ENCODE results near the gene DNAJC4.

Gene DNAJC4, protein sequence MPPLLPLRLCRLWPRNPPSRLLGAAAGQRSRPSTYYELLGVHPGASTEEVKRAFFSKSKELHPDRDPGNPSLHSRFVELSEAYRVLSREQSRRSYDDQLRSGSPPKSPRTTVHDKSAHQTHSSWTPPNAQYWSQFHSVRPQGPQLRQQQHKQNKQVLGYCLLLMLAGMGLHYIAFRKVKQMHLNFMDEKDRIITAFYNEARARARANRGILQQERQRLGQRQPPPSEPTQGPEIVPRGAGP

DNA sequence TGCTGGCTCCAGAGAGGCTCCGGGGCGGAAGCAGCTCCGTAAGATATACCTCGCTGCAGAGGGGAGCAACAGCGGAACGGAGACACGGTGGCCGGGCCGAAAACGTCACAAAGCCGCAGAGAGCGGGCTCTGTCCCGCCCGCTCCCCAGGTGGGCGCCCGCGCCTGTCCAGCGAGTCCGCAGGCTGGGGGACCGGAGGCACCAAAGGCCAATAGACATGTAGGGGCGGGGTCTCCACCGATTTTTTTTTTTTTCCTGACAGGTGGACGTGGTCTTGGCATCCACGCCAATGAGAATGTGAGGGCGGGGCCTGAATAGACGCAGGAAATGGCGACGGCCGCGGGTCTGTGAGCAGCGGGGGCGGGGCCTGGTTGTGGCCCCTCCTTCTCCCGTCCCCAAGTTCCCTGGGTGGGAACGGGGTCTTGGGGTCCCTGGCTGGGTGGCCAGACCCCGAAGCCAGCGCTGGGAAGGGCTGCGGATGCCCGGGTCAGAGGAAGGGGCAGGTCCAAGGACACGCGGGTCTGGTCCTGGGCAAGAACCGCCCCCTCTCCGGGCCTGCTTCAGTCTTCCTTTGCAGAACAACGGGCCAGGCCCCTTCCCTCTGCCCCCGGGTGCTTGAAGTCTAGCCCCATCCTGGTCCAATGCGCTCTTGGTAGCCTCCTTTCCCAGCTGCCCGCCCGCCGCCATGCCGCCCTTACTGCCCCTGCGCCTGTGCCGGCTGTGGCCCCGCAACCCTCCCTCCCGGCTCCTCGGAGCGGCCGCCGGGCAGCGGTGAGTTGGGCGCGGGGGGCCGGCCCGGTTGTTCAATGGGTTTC, at the start of gene DNAJC4:
DNAJC4 (plus strand) TSS at position 378 of the 814 bp plus-strand sequence; CDS start at position 685, 307 bp downstream.
- no peak for DNase-seq (ENCODE audit: low read depth)

DNA sequence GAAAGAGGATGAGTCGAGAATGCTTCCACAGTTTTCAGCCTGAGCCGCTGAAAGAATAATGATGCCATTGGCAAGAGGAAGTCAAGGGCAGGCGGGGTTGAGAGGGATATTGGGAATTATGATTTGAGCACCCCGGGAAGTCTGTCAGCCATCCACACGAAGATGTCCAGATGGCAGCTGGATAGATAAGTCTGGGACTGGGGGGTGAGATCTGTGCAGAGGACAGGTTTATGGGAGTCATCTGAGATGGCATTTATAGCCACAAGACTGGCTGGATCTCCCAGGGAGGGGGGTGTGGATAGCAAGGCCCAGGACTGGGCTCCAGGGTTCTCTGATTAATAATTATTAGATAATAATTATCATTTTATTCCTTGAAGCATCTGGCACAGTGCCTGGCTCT, 49.5 kb upstream of the DNAJC4 start:
- no peak for DNase-seq (ENCODE audit: low read depth)

DNA sequence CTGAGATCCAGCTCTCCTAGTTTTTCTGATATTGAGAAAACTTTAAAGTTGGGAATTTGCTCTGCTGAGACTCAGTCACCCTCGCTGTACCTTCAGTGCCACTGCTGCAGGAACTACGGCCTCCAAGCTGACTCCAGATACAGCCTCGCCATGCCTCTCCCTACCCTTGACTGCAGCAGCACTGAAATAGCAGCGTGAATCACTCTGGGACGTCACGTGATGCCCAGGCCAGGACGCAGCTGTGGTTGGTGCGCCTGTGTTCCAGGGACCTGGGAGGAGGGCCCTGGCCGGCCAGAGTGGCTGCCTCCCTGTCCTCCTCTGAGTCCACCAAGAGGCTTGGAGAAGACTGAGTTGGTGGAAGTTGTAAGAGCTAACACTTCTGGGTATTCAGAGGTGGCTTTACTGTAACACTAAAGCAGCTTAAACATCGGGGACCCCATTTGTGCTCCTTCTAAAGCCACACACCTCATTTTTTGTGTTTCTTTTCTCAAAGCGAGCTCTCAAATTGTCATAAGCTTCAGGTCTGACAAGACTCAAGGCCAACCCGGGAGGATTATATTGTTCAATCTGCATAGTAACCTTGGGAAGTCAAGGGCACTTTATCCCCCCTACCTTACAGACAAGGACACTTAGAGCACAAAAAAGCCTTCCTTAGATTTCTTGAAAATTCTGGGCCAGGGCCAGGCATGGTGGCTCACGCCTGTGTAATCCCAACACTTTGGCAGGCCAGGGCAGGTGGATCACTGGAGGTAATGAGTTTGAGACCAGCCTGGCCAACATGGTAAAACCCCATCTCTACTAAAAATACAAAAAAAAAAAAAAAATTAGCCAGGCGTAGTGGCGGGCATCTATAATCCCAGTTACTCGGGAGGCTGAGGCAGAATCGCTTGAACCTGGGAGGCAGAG, 48.6 kb upstream of the DNAJC4 start:
- DNase-seq (ENCODE audit: low read depth): peak; percentile 60

DNA sequence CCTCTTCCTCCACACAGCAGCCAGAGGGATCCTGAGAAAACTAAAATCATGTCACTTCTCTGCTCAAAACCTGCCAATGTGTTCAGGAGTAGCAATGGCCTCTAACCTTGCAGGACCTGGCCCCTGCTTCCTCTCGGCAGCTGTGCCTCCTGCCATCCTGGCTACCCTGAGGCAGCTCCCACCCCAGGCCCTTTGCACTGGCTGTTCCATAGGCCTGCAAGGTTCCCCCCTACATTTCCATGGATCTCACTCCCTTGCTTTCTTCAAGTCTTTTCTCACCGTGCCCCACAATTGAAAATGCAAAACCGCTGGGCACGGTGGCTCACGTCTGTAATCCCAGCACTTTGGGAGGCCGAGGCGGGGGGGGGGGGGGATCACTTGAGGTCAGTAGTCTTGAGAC, 46.5 kb upstream of the DNAJC4 start:
- no peak for DNase-seq (ENCODE audit: low read depth)

DNA sequence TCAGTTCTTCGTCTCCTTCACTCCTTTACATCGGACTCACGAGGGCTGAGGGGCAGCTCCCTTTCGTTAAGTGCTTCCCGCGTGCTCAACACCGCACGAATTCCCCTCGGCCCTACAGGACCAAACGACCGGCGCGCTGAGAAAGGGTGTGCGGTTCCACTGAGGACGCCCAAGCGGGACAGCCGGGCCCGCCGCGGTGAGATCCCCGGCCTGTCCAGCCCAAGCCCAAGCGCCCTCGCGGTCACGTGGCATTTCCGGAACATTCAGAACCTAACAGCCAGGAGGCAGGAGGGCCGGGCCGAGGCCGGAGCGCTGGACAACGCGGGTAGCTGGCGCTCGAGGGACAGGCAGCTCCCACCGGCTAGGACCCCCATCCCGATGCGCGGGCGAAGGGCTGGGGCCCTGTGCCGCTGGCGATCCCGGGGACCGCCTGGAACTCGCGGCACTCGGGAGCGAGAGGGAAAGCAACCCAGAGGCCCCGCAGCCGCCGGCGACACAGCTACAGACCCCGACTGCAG, 45.1 kb upstream of the DNAJC4 start:
- peak; percentile 59 for DNase-seq (ENCODE audit: low read depth)

DNA sequence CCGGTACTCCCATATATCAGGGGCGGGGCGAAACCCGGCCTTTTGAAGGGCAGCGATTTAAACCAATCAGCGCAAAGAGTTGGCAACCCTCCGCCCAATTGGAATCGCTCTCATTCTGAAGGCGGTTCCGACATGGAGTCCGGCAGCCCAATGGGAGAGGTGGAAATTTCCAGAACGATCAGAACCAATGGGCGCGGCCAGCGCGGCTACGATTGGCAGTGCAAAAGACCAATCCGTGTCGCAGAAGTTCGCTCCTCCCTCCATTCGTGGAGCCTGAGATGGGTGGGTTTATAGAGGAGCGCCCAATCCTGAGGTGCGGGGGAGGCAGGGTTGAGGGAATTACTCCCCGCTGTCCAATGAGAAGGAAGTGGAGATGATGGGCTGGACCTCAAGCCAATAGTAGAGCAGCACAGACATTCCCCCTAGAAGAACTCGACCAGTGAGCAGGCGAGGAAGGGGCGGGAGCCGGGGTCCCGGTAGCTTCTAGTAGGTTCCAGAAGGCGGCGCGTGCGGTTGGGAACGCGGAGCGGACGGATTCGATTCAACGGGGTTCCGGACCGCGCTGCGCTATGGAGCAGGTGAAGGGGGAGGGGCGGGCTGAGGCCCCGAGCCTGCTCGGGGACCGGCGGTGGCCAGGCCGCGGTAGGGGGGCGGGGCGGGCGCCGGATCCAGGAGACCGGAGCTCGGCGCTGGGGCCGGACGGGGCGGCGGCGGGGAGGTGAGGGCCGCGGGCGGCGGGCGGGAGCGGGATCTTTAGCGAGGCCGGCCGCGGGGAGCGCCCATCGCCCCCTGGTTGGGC, 44.5 kb upstream of the DNAJC4 start, which contains the start of gene STIP1:
STIP1 (plus strand) TSS at position 479 of the 799 bp plus-strand sequence; CDS start at position 570, 91 bp downstream.
- peak; percentile 100 for DNase-seq (ENCODE audit: low read depth)

DNA sequence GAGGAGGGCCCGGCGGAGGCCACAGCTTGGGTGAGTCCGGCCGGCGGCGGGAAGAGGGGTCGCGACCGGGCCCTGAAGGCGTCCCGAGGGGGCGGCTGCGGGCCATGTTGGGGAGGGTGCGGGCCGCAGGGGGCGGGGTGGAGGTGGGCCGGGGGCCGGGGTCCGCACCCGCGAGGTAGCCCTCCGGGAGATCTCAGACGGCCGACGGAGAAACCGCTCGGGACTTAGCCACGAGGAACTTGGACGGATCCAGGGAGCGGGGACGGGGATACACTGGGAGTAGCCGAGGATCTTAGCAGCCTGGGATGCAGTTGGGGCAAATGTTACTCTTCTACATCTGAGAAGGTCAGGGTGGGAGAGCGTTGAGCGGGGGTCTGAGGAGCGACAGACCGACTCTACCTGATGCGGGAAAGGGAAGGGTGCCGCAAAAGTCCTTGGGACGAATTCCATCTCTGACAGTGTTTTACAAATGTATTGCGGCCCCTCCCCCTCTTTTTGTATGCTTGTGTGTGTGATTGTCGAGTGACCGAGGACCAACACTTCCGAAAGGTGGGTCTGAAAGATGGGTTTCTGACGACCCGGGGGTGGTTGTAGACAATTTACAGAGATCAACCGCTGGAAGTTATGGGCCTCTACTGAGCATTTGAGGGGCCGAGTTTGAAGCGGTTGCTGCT, 43.7 kb upstream of the DNAJC4 start:
- DNase-seq (ENCODE audit: low read depth): no peak

DNA sequence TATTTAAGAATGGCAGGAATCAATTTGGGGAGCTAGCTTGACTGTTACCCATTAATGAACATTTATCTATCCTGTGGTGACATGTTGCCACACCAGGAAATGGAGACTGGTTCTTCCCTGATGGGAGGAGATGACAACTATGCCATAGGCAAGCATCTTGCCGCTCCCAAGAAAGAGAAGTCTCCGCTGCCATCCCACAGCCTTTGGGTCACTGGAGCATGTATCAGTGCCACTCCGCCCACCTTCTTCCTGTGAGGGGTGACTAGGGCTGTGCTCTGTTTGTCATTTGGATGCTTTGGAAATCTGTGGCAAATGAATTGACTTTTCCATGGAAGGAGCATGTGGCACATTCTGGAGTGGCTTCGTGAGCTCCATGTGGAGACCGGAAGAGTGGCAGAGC, 37.9 kb upstream of the DNAJC4 start:
- no peak for DNase-seq (ENCODE audit: low read depth)

DNA sequence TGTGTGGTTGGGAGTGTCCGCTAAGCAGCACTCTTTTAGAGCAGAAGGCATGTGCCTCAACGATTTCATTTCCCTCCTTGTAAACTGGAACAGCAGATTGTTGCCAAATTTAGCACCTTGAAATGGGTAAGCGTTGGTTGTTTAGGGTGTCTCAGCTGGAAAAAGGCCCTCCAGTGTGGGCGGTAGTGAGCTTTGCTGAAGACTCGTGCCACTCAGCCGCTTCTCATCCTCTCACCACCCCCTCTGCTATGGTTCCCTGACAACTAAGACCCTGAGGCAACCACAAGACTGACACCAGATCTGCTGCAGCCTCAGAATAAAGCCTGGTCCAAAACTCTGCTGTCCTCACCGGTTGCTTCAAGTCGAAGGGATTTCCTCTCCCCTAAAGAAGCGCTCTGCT, 33.7 kb upstream of the DNAJC4 start:
- no peak for DNase-seq (ENCODE audit: low read depth)

DNA sequence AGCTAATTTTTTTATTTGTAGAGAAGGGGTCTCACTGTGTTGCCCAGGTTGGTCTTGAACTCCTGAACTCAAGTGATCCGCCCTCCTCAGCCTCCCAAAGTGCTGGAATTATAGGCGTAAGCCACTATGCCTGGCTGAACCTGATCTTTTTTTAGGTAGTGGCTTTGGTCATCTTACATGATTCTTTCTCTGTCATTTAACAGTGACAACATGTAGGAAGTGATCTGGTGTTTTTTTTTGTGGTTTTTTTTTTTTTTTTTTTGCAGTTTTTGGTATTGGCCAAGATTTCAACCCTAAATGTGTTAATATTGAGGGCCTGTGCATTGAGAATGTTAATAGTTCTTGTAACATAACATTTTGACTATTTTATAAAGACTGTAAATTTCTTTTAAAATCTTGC, 31.8 kb upstream of the DNAJC4 start:
- DNase-seq (ENCODE audit: low read depth): no peak

DNA sequence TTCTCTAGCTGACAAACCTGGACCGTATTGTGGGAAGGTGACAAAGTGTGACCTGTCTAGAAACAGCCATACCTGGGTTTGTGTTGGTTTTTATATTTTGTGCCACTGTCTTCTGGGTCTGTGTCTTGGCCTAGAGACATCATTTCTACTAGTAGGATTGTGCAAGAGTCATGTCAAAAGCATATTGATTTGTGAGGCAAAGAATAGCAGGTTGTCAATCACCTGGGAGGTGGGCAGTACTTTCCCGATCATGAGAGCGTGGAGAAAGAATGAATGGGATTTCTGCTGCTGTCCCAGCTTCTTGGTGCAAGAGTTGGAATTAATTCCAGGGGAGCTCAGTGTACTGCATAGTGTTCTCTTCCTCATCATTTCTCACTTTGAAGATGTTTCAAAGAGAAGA, 28.8 kb upstream of the DNAJC4 start:
- no peak for DNase-seq (ENCODE audit: low read depth)

DNA sequence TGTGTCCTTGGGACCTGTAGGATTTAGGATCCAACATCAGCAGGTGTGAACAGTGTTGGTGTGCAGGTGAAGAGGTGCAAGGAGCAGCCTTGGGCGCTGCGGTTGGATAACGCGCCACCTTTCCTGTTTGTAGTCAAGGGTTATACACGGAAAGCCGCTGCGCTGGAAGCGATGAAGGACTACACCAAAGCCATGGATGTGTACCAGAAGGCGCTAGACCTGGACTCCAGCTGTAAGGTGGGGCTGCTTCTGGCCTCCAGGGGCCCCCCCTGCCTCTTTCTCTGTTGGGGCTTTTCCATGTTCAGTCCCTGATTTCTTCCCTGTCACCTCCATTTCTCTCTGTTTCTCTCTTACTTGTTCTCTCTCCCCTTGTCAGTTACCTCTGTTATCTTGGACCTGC, 27.4 kb upstream of the DNAJC4 start:
- DNase-seq (ENCODE audit: low read depth): no peak

DNA sequence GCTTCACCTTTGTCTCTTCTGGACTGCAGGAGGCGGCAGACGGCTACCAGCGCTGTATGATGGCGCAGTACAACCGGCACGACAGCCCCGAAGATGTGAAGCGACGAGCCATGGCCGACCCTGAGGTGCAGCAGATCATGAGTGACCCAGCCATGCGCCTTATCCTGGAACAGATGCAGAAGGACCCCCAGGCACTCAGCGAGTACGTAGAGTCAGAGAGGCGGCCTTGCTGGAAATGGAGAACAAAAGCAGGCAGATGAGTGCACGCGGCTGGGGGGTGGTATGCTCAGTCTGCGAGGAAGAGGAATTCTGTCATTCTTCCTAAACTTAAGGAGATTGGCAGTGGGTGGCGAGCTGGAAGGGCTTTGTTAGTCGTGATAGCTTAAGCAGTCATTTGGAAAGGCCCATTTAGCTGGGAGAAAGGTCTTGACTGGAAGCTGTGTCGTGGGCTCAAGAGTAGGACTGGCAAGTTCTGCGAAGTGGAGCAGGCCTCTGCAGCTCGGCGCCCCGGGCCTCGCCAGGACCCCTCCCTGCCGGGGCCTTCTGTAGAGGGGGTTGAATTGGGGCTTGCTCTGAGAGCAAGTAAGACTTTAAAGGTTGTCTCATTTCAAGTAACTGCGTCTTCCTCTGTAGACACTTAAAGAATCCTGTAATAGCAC, 26.8 kb upstream of the DNAJC4 start:
- no peak for DNase-seq (ENCODE audit: low read depth)

DNA sequence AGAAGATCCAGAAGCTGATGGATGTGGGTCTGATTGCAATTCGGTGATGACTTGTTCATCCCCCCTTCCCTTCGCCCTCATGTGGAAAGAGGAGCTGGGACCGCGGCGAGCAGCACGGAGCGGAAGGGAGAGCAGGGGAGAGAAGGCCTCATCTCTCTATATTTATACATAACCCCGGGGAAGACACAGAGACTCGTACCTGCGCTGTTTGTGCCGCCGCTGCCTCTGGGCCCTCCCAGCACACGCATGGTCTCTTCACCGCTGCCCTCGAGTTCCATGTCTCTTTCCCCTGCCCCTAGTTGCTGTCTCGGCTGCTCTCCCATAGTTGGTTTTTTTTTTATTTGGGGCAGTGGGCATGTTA, 26.3 kb upstream of the DNAJC4 start:
- DNase-seq (ENCODE audit: low read depth): no peak

DNA sequence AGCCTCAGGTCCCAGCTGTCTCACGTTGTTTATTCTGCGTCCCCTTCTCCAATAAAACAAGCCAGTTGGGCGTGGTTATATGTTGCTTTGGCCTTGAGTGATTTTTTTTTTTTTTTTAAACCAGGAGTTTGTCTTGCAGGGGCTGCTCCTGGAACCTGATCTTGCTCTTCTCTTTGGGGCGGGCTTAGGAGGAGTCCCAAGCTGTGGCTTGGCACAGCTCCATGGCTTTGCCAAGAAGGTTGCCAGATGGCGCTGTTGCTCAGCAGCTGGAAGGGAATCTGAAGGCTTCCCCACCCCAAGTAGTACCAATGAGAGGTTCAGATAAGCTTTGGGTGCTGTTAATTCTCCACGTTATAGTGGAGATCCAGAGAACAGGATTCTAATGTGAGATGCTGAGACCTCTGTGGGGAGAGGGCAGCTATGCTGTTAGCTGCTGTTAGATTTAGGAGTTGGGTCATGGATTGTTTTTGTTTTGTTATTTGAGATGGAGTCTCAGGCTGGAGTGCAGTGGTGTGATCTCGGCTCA, 25.8 kb upstream of the DNAJC4 start:
- DNase-seq (ENCODE audit: low read depth): peak; percentile 68

DNA sequence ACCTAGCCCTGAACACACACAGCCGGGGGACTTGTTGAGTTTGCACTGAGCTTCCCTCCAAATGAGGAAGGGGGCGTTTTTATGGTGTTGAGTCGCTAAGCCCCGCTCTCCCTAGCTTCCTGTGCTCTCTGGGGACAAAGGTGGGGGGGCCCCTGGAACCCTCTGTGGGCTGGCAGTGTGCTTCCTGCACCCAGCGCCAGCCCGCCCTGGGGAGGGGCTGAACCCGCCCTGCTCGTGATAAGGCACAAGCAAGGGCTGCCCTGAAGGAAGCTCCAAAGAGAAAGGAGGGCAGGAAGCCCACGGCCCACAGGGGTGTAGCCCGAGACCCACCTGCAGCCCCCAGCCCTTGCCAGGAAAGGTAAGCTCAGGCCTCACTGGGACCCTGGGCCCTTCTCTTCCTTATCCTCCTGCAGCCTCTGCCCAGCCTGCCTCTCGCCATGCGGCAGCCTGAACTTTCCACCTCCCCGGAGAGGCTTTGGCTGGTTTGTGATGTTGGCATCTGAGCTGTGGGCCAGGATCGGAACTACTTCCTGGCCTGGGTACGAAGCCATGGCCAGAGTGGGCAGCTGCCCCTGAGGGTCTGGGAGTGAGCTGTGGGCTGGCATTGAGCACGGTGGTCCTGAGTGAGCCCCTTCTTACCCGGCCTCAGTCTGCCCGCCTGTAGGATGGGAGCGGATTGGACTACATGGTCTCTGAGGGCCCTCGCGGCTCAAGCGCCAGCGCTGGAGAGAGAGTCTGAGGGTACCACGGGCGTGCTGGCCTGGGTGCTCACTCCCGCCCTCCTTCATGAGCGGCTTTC, 23.7 kb upstream of the DNAJC4 start, which contains the start of gene FERMT3:
FERMT3 (plus strand) TSS at position 265 of the 799 bp plus-strand sequence. CDS start 644 bp downstream, outside the sequence.
- no peak for DNase-seq (ENCODE audit: low read depth)

DNA sequence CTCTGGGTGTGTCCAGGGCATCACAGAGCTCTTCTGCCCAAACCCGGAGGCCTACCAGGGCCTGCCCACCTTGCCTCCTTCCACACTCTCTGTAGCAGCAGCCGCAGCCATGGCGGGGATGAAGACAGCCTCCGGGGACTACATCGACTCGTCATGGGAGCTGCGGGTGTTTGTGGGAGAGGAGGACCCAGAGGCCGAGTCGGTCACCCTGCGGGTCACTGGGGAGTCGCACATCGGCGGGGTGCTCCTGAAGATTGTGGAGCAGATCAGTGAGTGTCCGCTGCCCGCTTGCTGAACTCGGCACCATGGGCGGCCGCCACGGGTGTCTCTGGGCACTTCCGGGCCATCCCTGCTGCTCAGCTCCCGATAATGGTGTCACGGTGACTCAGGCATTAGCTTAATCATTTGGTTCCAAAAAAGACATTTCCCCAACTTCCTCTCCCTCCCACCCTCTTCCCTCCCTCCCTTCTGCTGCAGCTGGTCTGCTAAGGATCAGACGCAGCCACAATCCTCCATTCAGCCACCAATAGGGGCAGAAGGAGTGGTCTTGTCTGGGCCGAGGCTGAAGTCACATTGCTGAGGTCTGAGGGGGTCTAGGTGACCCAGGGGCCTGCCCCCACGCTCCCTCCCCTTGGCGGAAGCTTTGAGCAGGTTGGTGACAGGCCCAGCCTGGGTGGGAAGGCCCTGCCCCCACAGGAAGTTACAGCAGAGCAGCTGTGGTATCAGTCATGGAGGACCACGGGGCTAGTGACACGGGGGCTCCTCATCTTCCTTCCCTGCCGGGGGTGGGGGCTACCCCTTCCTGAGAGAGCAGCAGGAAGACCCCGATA, 22.9 kb upstream of the DNAJC4 start:
- no peak for DNase-seq (ENCODE audit: low read depth)
